Measurements from ENCODE around the gene KLF13. TPM values are rescaled to one million over a fixed set of nuclear protein-coding genes. Genes with fewer than 3 reads are reported as not detected.

Gene KLF13
- total RNA-seq, 1 experiment from 2014 or later = 60.1 TPM

DNA sequence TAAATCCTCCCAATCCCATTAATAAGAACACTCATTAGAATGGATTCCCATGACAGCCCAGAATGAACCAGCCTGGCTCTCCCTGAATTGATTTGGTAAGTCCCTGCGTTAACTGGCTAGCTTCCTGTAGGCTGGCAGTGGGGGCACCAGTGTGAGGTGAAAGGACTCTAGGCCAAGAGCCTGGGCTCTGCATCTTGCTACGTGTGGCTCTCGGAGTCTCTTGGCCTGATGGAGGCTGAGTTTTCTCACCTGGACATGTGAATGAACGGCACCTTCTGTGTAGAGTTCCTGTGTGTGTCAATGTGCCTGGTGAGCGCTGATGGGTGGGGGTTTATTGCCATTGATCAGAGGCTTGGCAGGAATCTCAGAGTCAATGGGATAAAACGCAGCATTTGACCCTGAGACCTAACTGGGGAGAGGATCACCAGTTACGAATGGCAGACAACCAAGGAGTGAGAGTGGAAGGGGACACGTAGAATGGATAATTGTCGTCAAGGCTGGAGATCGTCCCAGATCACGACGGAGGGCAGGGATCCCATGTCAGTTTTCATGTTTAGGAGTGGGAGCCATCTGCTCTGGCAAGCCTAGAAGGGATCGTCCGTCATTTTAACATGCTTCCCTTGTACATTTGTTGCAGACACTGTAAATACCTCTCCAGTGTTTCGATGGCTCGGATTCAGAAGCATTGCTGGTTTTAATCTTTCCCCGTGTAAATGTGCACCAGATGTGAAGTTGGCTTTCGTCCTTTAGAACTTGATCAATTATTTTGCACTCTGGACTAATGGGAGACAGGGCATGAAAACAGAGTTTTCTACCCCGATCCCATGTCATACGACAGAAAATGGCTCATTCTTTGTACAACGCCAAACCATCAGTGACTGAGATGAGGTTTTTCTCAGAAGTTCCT is 9.0 kb upstream of the KLF13 start:
- no peak for ATAC-seq
- Histone ChIP-seq H4K20me1 (ENCODE audit: insufficient read depth) (no peaks in the 10 kb centered on the region), H3K4me2 (ENCODE audit: low read length) (no peak overlapping the region), H2AFZ (ENCODE audit: low read depth, low read length, poor library complexity, severe bottlenecking) (no peak overlapping the region), H3K27me3 (ENCODE audit: insufficient read depth, low read length) (no peaks in the 10 kb centered on the region), H3K4me1 (ENCODE audit: control insufficient read depth in 1 of 2, insufficient read depth in 2 of 2, low read length in 2 of 2) (no peaks in the 10 kb centered on the region), H3K79me2 (ENCODE audit: insufficient read depth, low read length) (no peaks in the 10 kb centered on the region), H3K4me3 (replicated peaks in 1 of 2; ENCODE audit: low read depth in 1 of 2, low read length in 2 of 2) (no peak overlapping the region), H3K9me2 (ENCODE audit: insufficient read depth) (no peaks in the 10 kb centered on the region), H3K9ac (ENCODE audit: low read length) (no peak overlapping the region), H3K27ac (ENCODE audit: low read depth, low read length) (no peak overlapping the region), H3K36me3 (ENCODE audit: control insufficient read depth in 1 of 2, insufficient read depth in 2 of 2, low read length in 2 of 2) (no peaks in the 10 kb centered on the region), H3K9me3 (ENCODE audit: control insufficient read depth in 1 of 2, insufficient read depth in 1 of 2, low read depth in 1 of 2, low read length in 2 of 2) (peaks cover 0 to 2% of the 10 kb centered on the region in 2 experiments; a peak in 1 of 4 replicates)
- intact Hi-C loops (cut with micrococcal nuclease) = no loop called here
- no TSS peak for BruUV-seq (replicated peaks)
- no peak for DNase-seq (ENCODE audit: low read depth, low spot score)
- TF ChIP-seq EGR1 (IDR thresholded peaks at IDR 0.05; ENCODE audit: low read depth) (no peak), ZFX (IDR thresholded peaks at IDR 0.05) (no peak), EZH2phosphoT487 (IDR thresholded peaks at IDR 0.05; ENCODE audit: borderline replicate concordance) (no peak), FOSL1 (IDR thresholded peaks at IDR 0.05; ENCODE audit: low read depth) (no peak), ATF3 (IDR thresholded peaks at IDR 0.05) (no peak)
- TF ChIP-seq, protein P1, sequence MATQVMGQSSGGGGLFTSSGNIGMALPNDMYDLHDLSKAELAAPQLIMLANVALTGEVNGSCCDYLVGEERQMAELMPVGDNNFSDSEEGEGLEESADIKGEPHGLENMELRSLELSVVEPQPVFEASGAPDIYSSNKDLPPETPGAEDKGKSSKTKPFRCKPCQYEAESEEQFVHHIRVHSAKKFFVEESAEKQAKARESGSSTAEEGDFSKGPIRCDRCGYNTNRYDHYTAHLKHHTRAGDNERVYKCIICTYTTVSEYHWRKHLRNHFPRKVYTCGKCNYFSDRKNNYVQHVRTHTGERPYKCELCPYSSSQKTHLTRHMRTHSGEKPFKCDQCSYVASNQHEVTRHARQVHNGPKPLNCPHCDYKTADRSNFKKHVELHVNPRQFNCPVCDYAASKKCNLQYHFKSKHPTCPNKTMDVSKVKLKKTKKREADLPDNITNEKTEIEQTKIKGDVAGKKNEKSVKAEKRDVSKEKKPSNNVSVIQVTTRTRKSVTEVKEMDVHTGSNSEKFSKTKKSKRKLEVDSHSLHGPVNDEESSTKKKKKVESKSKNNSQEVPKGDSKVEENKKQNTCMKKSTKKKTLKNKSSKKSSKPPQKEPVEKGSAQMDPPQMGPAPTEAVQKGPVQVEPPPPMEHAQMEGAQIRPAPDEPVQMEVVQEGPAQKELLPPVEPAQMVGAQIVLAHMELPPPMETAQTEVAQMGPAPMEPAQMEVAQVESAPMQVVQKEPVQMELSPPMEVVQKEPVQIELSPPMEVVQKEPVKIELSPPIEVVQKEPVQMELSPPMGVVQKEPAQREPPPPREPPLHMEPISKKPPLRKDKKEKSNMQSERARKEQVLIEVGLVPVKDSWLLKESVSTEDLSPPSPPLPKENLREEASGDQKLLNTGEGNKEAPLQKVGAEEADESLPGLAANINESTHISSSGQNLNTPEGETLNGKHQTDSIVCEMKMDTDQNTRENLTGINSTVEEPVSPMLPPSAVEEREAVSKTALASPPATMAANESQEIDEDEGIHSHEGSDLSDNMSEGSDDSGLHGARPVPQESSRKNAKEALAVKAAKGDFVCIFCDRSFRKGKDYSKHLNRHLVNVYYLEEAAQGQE (IDR thresholded peaks at IDR 0.05; ENCODE audit: low read depth) = no peak
- ChIA-PET POLR2A (no interaction called here), CTCF (no interaction called here), RAD21 (ENCODE audit: low non-redundant PET in 1 of 2, low total read pairs in 2 of 2, uncharacterized antibody in 2 of 2, unreplicated experiment in 2 of 2) (no interaction called here)

All from HCT116 (cell line).